NAMALWA (cell line): ENCODE data around the gene ECI1.

Experiments
- DNase-seq: peaks from one replicate; pipeline ENCODE4 v3.0.0-alpha.2; 2015; ENCODE audit warnings: low spot score

Gene ECI1

GRCh38 chr16:2251296-2252111 is at the start of gene ECI1:
Gene ECI1 (minus strand): TSS chr16:2251587. CDS start chr16:2251566, 21 bp downstream.
- DNase-seq = peak; percentile 94

GRCh38 chr16:2299915-2300192 is 48.5 kb upstream of the ECI1 start:
- no peak for DNase-seq

- no peak for DNase-seq
These were observed 47.9 kb upstream of the ECI1 start for GRCh38 chr16:2299121-2299914.

- DNase-seq = no peak
These were observed 47.2 kb upstream of the ECI1 start for GRCh38 chr16:2298621-2299020.

- DNase-seq = no peak
These were observed 46.1 kb upstream of the ECI1 start for GRCh38 chr16:2297506-2297860.

- peak; percentile 28 for DNase-seq
These were observed 45.5 kb upstream of the ECI1 start for GRCh38 chr16:2296661-2297505.

- peak; percentile 79 for DNase-seq
These were observed 43.8 kb upstream of the ECI1 start for GRCh38 chr16:2295056-2295798.

- no peak for DNase-seq
These were observed 40.8 kb upstream of the ECI1 start for GRCh38 chr16:2292221-2292620.

GRCh38 chr16:2289282-2289681 is 37.9 kb upstream of the ECI1 start:
- DNase-seq = no peak

GRCh38 chr16:2288726-2289125 is 37.3 kb upstream of the ECI1 start:
- no peak for DNase-seq

GRCh38 chr16:2287916-2288547 is 36.6 kb upstream of the ECI1 start:
- no peak for DNase-seq

- no peak for DNase-seq
These were observed 35.2 kb upstream of the ECI1 start for GRCh38 chr16:2286550-2286949.

- no peak for DNase-seq
These were observed 34.4 kb upstream of the ECI1 start for GRCh38 chr16:2285731-2286191.

GRCh38 chr16:2284797-2285576 is 33.6 kb upstream of the ECI1 start:
- no peak for DNase-seq

- DNase-seq = no peak
These were observed 32.8 kb upstream of the ECI1 start for GRCh38 chr16:2284001-2284770.

GRCh38 chr16:2282866-2283555 is 31.6 kb upstream of the ECI1 start:
- DNase-seq = no peak

- DNase-seq = no peak
These were observed 30.9 kb upstream of the ECI1 start for GRCh38 chr16:2282262-2282661.

- DNase-seq = no peak
These were observed 29.7 kb upstream of the ECI1 start for GRCh38 chr16:2280981-2281542.

- DNase-seq = no peak
These were observed 29.1 kb upstream of the ECI1 start for GRCh38 chr16:2280461-2280860.
